GM12892 (cell line): ENCODE measurements around the gene EGFL7.

Experiments used
- POLR2A ChIP-seq: IDR thresholded peaks from 2 replicates; pipeline ENCODE4 v1.6.1; 2011; ENCODE audit warnings: low read depth, low read length, control low read depth
- POLR2AphosphoS5 ChIP-seq: IDR thresholded peaks from 2 replicates; pipeline ENCODE4 v1.6.1; 2011; ENCODE audit warnings: low read depth, low read length, control low read depth
- TAF1 ChIP-seq: IDR thresholded peaks from 2 replicates; pipeline ENCODE4 v1.6.1; 2011; ENCODE audit warnings: low read depth, mild to moderate bottlenecking, control low read depth, low read length, borderline replicate concordance

DNA sequence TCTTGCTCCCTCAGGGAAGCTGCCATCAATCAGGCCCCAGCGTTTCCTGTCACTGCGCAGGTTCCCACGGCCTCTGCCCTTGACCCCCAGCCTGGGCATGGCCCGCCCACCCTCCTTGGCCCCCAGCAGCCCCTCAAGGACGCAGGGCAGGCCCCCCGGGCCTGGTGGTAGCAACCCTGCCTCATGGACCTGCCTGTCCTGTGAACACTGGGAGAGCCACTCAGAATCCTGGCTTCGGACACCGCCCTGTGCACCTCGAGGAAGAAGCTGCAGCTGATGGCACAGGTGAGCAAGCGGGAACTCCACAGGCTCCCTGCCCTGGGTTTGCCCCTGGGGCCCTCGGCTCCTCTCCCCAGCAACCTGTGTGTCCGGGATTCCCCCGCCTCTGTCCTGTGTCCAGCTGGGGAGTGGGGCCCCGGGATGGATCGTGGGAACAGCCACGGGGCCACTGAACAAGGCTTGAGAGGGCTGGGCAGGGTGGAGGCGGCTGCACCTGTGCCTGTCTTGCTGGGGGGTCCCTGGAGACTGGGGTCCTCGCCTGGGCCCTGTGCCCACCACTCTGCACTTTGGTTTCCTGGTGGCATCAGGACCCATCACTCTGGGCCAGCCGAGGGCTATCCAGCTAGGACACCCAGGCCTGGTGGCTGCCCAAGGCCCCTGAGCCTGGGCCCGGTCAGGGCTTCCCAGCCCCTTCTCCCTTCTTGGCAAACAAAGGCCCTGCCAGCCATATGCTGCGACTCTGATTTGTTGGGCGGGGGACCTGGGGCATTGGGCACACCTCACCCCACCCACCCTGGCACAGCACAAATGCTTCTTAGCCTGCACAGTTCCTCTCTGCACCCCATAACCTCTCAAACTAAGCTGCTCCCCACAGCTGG lies 33.5 kb upstream of the EGFL7 start:
- TF ChIP-seq POLR2AphosphoS5 (no peak), POLR2A (no peak), TAF1 (no peak)
